Measurements from ENCODE around the gene ACYP2.

DNA sequence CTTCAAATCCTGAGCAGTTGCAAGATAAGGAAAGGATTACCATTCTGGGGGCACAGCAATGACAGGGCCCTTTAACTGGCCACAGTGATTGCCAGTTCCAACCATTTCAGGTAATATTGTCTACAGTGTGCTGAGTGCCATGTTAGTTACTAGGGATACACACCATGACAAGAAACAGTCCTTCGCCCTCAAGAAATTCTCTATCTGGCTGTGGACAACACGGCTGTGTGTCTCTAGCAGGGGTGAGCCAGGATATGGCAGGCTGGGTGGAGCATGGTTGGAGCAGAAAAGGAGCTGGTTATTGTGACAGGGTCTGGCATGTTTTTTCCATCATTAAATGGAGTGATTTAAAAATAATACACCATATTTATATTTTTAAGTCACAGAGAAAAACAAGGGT lies 109.6 kb downstream of the ACYP2 start:
- TF ChIP-seq POLR2AphosphoS5 (IDR thresholded peaks at IDR 0.05) (no peak), POLR2A (IDR thresholded peaks at IDR 0.05; ENCODE audit: low read depth) (no peak)
- TF ChIP-seq, protein P1, sequence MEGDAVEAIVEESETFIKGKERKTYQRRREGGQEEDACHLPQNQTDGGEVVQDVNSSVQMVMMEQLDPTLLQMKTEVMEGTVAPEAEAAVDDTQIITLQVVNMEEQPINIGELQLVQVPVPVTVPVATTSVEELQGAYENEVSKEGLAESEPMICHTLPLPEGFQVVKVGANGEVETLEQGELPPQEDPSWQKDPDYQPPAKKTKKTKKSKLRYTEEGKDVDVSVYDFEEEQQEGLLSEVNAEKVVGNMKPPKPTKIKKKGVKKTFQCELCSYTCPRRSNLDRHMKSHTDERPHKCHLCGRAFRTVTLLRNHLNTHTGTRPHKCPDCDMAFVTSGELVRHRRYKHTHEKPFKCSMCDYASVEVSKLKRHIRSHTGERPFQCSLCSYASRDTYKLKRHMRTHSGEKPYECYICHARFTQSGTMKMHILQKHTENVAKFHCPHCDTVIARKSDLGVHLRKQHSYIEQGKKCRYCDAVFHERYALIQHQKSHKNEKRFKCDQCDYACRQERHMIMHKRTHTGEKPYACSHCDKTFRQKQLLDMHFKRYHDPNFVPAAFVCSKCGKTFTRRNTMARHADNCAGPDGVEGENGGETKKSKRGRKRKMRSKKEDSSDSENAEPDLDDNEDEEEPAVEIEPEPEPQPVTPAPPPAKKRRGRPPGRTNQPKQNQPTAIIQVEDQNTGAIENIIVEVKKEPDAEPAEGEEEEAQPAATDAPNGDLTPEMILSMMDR (IDR thresholded peaks at IDR 0.05), result no peak
